GM12878 (cell line): ENCODE measurements around the gene TMPRSS13. TPM values are rescaled to one million over a fixed set of nuclear protein-coding genes. Genes with fewer than 3 reads are reported as not detected.
"Not testable (repeated sequence)": the region's sequence is repeated elsewhere in the genome, so short reads cannot be mapped to it uniquely, and the experiment has no call there.

Source experiments
- ATAC-seq: fragments of 200-7000 bp; cut with Tn5 transposase; 3 replicates; pipeline ENCODE4 v1.9.1; 2020; ENCODE audit warnings: mild to moderate bottlenecking, moderate library complexity
- BruUV-seq: library from RNA; stranded (reverse); fragments of 400-500 nt; replicated peaks from 2 replicates; lab custom pipeline; 2021; lab: Mats Ljungman, UMichigan
- CTCF ChIA-PET: fragments of 300-600 bp; sonication (Branson Sonifier 250); formaldehyde crosslinking; extraction: SDS; loops from one replicate; lab custom pipeline; 2021; ENCODE audit warnings: inconsistent platforms; lab: Yijun Ruan, JAX
- POLR2A ChIA-PET: fragments of 350-600 bp; formaldehyde crosslinking; extraction: SDS; loops from one replicate; lab custom pipeline; 2021; ENCODE audit warnings: inconsistent platforms; lab: Charles Lee
- RAD21 ChIA-PET: fragments of 300-600 bp; sonication (Branson Sonifier 250); formaldehyde crosslinking; loops from one replicate; lab custom pipeline; 2023; ENCODE audit warnings: antibody characterized with exemption; ENCODE audit not compliant: unreplicated experiment; lab: Charles Lee
- SMC1A ChIA-PET: fragments of 300-600 bp; sonication (Branson Sonifier 250); formaldehyde crosslinking; loops from one replicate; lab custom pipeline; 2023; ENCODE audit not compliant: unreplicated experiment, uncharacterized antibody; lab: Charles Lee
- DNase-seq: peaks from one replicate; pipeline ENCODE4 v3.0.0-alpha.2; 2011; ENCODE audit warnings: low read depth, low spot score
- FAIRE-seq: peaks from 3 replicates; lab custom pipeline; 2011; peaks lifted over from hg19 to GRCh38; lab: Jason Lieb, UNC
- H2AFZ ChIP-seq: 2 replicates; pipeline ENCODE4 v1.6.0; 2011; ENCODE audit warnings: low read depth, low read length, control low read depth; ENCODE audit not compliant: control insufficient read depth
- H3K27ac ChIP-seq: 2 replicates; pipeline ENCODE4 v1.5.1; 2011; ENCODE audit warnings: control low read depth; ENCODE audit not compliant: control insufficient read depth, insufficient read depth
- H3K27me3 ChIP-seq, 2 experiments: replicated peaks in 1 of 2; 2 replicates each; pipeline versions ENCODE4 v1.6.0 to v1.6.1; 2011; ENCODE audit warnings: low read length in 1 of 2; ENCODE audit not compliant: control insufficient read depth in 2 of 2, insufficient read depth in 2 of 2
- H3K36me3 ChIP-seq, 2 experiments: 2 replicates each; pipeline ENCODE4 v1.5.1; 2011; ENCODE audit warnings: low read length in 1 of 2; ENCODE audit not compliant: control insufficient read depth in 2 of 2, insufficient read depth in 2 of 2
- H3K4me1 ChIP-seq: 2 replicates; pipeline ENCODE4 v1.6.1; 2011; ENCODE audit warnings: mild to moderate bottlenecking, low read length, moderate library complexity, mixed read lengths; ENCODE audit not compliant: control insufficient read depth, insufficient read depth
- H3K4me2 ChIP-seq: 2 replicates; pipeline ENCODE4 v1.6.0; 2011; ENCODE audit warnings: control low read depth; ENCODE audit not compliant: control insufficient read depth, insufficient read depth
- H3K4me3 ChIP-seq: fragments of 200-600 bp; sonication (generic); 2 replicates; pipeline ENCODE4 v1.5.1; 2016
- H3K79me2 ChIP-seq: 2 replicates; pipeline ENCODE4 v1.6.0; 2011; ENCODE audit warnings: low read length; ENCODE audit not compliant: control insufficient read depth, insufficient read depth
- H3K9ac ChIP-seq: 2 replicates; pipeline ENCODE4 v1.8.0; 2011; ENCODE audit warnings: low read length, control low read depth, mixed read lengths; ENCODE audit not compliant: control insufficient read depth, insufficient read depth
- H3K9me3 ChIP-seq: replicated peaks from 3 replicates; pipeline ENCODE4 v1.5.1; 2011; ENCODE audit warnings: mild to moderate bottlenecking, low read length; ENCODE audit not compliant: control insufficient read depth, insufficient read depth
- H4K20me1 ChIP-seq: 2 replicates; pipeline ENCODE4 v1.6.0; 2011; ENCODE audit not compliant: control insufficient read depth, insufficient read depth
- CBFB ChIP-seq: IDR thresholded peaks from 2 replicates; pipeline ENCODE4 v1.6.1; 2016; ENCODE audit warnings: antibody characterized with exemption, low read depth
- CREM ChIP-seq: IDR thresholded peaks from 2 replicates; pipeline ENCODE4 v1.6.1; 2014; ENCODE audit warnings: antibody characterized with exemption, low read depth
- EED ChIP-seq: sonication (generic); IDR thresholded peaks from 2 replicates; pipeline ENCODE4 v1.6.1; 2016; ENCODE audit warnings: antibody characterized with exemption, low read depth
- FOXM1 ChIP-seq: IDR thresholded peaks from 2 replicates; pipeline ENCODE4 v1.6.1; 2012; ENCODE audit warnings: low read depth, mild to moderate bottlenecking, inconsistent platforms, low read length, moderate library complexity
- MTA2 ChIP-seq: fragments of 450-650 bp; IDR thresholded peaks from 2 replicates; pipeline ENCODE4 v1.6.1; 2016; ENCODE audit warnings: low read depth, mild to moderate bottlenecking, moderate library complexity
- MYB ChIP-seq: fragments of 150-350 bp; IDR thresholded peaks from 2 replicates; pipeline ENCODE4 v1.6.1; 2014; ENCODE audit warnings: mild to moderate bottlenecking, low read depth, low read length, borderline replicate concordance
- NR2C2 ChIP-seq: IDR thresholded peaks from 2 replicates; pipeline ENCODE4 v1.6.1; 2011; ENCODE audit warnings: borderline replicate concordance, low read depth; ENCODE audit not compliant: control insufficient read depth, insufficient read length
- RCOR1 ChIP-seq: conservative IDR thresholded peaks from 2 replicates; pipeline ENCODE4 v1.6.1; 2012; ENCODE audit warnings: low read depth, low read length, improper control_type of control experiment
- SMAD1 ChIP-seq: fragments of 450-650 bp; IDR thresholded peaks from 2 replicates; pipeline ENCODE4 v1.6.1; 2018; ENCODE audit warnings: mild to moderate bottlenecking, low read depth; ENCODE audit not compliant: partially characterized antibody
- STAT3 ChIP-seq: IDR thresholded peaks from 2 replicates; pipeline ENCODE4 v1.6.1; 2011; ENCODE audit warnings: low read depth, low read length, improper control_type of control experiment
- SUZ12 ChIP-seq: fragments of 200-600 bp; sonication (generic); IDR thresholded peaks from one replicate; pipeline ENCODE4 v1.6.1; 2018; ENCODE audit warnings: antibody characterized with exemption, mild to moderate bottlenecking; ENCODE audit not compliant: unreplicated experiment
- YY1 ChIP-seq: IDR thresholded peaks from 2 replicates; pipeline ENCODE4 v1.6.1; 2011; ENCODE audit warnings: low read depth, mild to moderate bottlenecking, low read length
- ZNF274 ChIP-seq: IDR thresholded peaks from one replicate; pipeline ENCODE4 v1.8.0; 2011; ENCODE audit not compliant: insufficient read length, insufficient read depth
- ZZZ3 ChIP-seq: IDR thresholded peaks from 2 replicates; pipeline ENCODE4 v1.6.1; 2011; ENCODE audit warnings: low read depth; ENCODE audit not compliant: control insufficient read depth, insufficient read length
- WGBS: methylation state at CpG from one replicate; pipeline ENCODE4 v1.1.6; 2016; ENCODE audit warnings: low lambda C conversion rate; ENCODE audit not compliant: insufficient replicate concordance, insufficient coverage; ENCODE audit errors: missing lambda C conversion rate; 5-methylcytosine and 5-hydroxymethylcytosine counted together
- in situ Hi-C: fragments of 300-500 bp; cut with MboI; formaldehyde crosslinking; loops from 9 replicates; pipeline ENCODE4 v1.14.3; 2018; ENCODE audit warnings: mixed read lengths
- intact Hi-C: fragments of 100-400 bp; cut with micrococcal nuclease; formaldehyde crosslinking; loops from one replicate; pipeline ENCODE4 v1.14.2; 2022; ENCODE audit not compliant: unreplicated experiment
- polyA plus RNA-seq, 11 experiments: library from polyadenylated mRNA; depleted of rRNA in 4 of 11; unstranded in 6 of 11; stranded (reverse) in 5 of 11; fragments of >200 nt; fragmentation: Nextera tagmentation in 4 of 11; fragmentation: Illumina TruSeq in 1 of 11; extraction: Ambion mirVana in 4 of 11; extraction: Trizol in 1 of 11; gene quantifications; 1 replicate in 1 of 11; 2 replicates in 10 of 11; pipeline versions ENCODE4 v1.2.1 to v1.2.3, GENCODE V29; 2011 to 2016; ENCODE audit warnings: inconsistent platforms in 2 of 11, missing spikeins in 2 of 11, low read depth in 1 of 11
- total RNA-seq, 4 experiments: library from RNA; depleted of rRNA in 3 of 4; stranded (reverse); fragments of >200 nt in 3 of 4; fragmentation: Illumina TruSeq in 1 of 4; extraction: Trizol in 1 of 4; gene quantifications; 2 replicates each; pipeline versions ENCODE4 v1.2.1 to v1.2.3, GENCODE V29; 2013 to 2021
- TF ChIP-seq, protein P1 (sequence below): IDR thresholded peaks from 2 replicates; pipeline ENCODE4 v1.6.1; 2012; ENCODE audit warnings: low read depth, low read length, improper control_type of control experiment

Gene TMPRSS13
- total and polyA plus RNA-seq, 10 of the 15 experiments (the other 5 are each of a cell fraction or from before 2014, with no cell fraction given) = 0.05 to 0.50 (median 0.26) TPM; not detected in 2

DNA sequence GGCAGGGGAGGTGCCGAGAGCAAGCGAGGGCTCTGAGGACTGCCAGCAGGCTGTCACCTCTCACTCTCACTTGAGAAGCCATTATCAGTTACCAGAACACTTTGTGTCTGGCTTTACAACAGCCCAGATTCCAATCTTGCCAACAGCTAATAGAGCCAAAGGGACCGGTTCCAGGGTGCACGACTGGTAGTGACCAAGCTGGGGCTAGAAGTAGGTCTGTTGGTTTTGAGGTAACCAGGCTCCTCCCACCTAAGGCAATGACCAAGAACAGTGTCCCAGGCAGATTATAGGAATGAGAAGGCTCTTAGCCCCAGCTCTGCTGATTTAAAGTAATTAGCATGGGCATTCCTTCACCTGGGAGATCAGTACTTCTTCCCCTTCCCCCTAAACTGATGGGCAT, 49.8 kb upstream of the TMPRSS13 start:
- no TSS peak for BruUV-seq
- ATAC-seq = peak; percentile 25
- FAIRE-seq = no peak

DNA sequence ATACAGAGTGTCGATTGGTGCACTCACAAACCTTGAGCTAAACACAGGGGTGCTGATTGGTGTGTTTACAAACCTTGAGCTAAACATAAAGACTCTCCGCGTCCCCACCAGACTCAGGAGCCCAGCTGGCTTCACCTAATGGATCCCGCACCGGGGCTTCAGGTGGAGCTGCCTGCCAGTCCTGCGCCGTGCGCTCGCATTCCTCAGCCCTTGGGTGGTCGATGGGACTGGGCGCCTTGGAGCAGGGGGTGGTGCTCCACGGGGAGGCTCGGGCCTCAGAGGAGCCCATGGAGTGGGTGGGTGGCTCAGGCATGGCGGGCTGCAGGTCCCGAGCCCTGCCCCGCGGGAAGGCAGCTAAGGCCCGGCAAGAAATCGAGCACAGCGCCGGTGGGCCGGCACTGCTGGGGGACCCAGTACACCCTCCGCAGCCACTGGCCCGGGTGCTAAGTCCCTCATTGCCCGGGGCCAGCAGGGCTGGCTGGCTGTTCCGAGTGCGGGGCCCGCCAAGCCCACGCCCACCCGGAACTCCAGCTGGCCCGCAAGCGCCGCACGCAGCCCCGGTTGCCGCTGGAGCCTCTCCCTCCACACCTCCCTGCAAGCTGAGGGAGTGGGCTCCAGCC, 49.2 kb upstream of the TMPRSS13 start:
- H3K79me2 ChIP-seq, H3K4me3 ChIP-seq, H3K27me3 ChIP-seq, BruUV-seq, DNase-seq, H4K20me1 ChIP-seq, ATAC-seq, FAIRE-seq, H3K9me3 ChIP-seq, H3K27ac ChIP-seq, H3K9ac ChIP-seq, H2AFZ ChIP-seq, intact Hi-C loops, H3K36me3 ChIP-seq, in situ Hi-C loops, H3K4me2 ChIP-seq: not testable (repeated sequence)
- 92% methylated on average over 23 of the region's 36 CpGs for WGBS
- ChIA-PET CTCF (interaction anchor here (0.6 to 3.5 kb wide), 5 partner anchors 9 to 133 kb away, joined by 3 to 15 read pairs (median 9); partner anchors contain the start of gene IL10RA), SMC1A (interaction anchor here (0.9 to 4.2 kb wide), 8 partner anchors 10 to 161 kb away, joined by 3 to 49 read pairs (median 12); no protein-coding TSS in a partner anchor), RAD21 (interaction anchor here (0.9 to 3.0 kb wide), 5 partner anchors 10 to 42 kb away, joined by 3 to 23 read pairs (median 11); no protein-coding TSS in a partner anchor), POLR2A (interaction anchor here (1.0 to 5.1 kb wide), 2 partner anchors 9 to 22 kb away, joined by 3 to 35 read pairs; partner anchors contain the start of gene IL10RA)
- H3K4me1 ChIP-seq = peaks cover 17% of the 10 kb centered on the region

More for the DNA sequence above, 49.8 kb upstream of the TMPRSS13 start:
- ChIA-PET CTCF (interaction anchor here (0.8 to 3.5 kb wide), 8 partner anchors 8 to 74 kb away, joined by 3 to 15 read pairs (median 9); partner anchors contain the start of gene IL10RA), RAD21 (interaction anchor here (0.9 to 3.0 kb wide), 12 partner anchors 10 to 164 kb away, joined by 3 to 23 read pairs (median 6); no protein-coding TSS in a partner anchor), POLR2A (interaction anchor here (0.7 to 5.1 kb wide), 6 partner anchors 9 to 42 kb away, joined by 3 to 35 read pairs (median 4); partner anchors contain the start of gene IL10RA), SMC1A (interaction anchor here (0.8 to 4.2 kb wide), 14 partner anchors 9 to 171 kb away, joined by 3 to 49 read pairs (median 8); no protein-coding TSS in a partner anchor)
- no peaks in the 10 kb centered on the region for H3K9me3 ChIP-seq
- H3K27me3 ChIP-seq = no peaks in the 10 kb centered on the region
- intact Hi-C loops = no loop called here
- no peaks in the 10 kb centered on the region for H3K36me3 ChIP-seq
- H3K4me2 ChIP-seq = peak overlapping the region; percentile 34; the same call in 1 of the 2 replicates
- no peaks in the 10 kb centered on the region for H3K79me2 ChIP-seq
- TF ChIP-seq RCOR1 (no peak), SUZ12 (no peak), STAT3 (no peak), EED (no peak), MYB (no peak), ZNF274 (no peak), SMAD1 (no peak), NR2C2 (no peak), FOXM1 (no peak), CBFB (no peak), ZZZ3 (no peak), CREM (no peak), YY1 (no peak), MTA2 (no peak)
- TF ChIP-seq, protein P1, sequence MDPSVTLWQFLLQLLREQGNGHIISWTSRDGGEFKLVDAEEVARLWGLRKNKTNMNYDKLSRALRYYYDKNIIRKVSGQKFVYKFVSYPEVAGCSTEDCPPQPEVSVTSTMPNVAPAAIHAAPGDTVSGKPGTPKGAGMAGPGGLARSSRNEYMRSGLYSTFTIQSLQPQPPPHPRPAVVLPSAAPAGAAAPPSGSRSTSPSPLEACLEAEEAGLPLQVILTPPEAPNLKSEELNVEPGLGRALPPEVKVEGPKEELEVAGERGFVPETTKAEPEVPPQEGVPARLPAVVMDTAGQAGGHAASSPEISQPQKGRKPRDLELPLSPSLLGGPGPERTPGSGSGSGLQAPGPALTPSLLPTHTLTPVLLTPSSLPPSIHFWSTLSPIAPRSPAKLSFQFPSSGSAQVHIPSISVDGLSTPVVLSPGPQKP = no peak
- no peaks in the 10 kb centered on the region for H4K20me1 ChIP-seq
- H2AFZ ChIP-seq = no peak overlapping the region
- no peak overlapping the region for H3K9ac ChIP-seq
- no peak for DNase-seq
- peaks cover 18% of the 10 kb centered on the region for H3K4me1 ChIP-seq
- no peak overlapping the region for H3K27ac ChIP-seq
- no peak overlapping the region for H3K4me3 ChIP-seq
- WGBS = 58% methylated on average over 4 of the region's 4 CpGs
- in situ Hi-C loops = no loop called here
